Measurements from ENCODE around the gene CCDC88C.
"Not testable (repeated sequence)": the region's sequence is repeated elsewhere in the genome, so short reads cannot be mapped to it uniquely, and the experiment has no call there.

The CCDC88C gene

DNA sequence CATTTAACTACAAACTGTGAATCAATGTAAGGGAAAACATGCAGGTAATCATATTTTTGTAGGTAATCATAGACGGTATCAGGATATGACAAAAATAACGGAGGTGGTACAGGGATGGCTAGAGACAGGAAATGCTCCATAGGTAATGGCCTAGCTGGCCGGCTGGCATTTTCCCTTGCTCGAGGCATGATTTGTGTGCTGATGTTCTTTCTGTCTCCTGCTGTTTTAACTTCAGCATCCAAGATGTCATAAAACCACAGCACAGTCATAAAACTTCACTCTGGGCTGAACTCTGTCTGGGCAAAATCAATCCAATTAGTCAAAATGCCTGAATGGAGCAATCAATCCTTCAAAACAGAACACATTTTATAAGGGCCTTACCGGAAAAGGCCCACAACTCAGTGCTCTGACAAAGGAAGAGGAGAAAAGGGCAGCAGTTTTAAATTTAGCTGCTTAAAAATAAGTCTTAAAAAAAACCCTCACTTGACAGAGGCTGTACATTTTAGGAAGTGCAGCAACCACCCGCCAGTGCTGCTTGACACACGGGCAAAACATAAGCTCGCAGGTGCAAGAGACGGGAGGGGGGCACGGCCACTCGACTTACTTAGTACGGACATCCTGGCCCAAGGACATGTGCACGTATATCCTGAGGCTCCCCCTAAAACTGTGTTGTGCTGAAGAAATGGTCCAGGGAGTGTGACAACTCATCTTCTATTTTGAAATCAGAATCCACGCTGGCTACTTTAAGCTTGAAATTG is 132.7 kb downstream of the CCDC88C start:
- no peak for DNase-seq

DNA sequence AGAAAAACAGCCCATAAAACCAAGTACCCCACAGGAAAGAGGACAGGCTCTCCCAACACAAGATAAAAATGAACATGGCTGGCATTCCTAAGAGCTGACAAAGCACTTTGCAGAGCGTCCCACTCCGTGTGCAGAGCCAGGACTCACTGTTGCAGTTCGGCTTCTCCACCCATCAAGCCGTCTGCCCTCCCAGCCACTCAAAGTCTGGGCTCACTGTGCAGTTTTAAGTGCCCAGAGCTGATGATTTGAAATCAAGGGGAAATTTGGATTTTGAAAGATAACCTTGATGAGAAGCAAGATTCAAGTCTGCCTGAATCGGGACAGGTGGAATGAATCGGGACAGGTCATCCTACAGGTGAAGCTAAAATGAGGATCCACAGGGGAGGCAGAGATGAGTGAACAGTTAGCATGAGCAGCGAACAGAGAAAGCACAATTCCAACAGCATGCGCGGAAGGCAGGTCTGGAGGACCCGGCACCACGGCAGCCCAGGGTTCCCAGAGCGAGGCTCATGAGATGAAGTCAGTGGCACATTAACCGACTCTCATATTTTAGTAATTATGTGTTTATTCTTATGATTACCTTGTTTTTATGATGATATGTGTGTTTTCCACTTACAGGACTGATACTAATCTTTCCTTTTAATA is 133.4 kb downstream of the CCDC88C start:
- DNase-seq, result no peak

GRCh38 chr14:91283666-91284065 is 134.0 kb downstream of the CCDC88C start:
- no peak for DNase-seq

- DNase-seq, result no peak
Observed at GRCh38 chr14:91282954-91283645, 134.5 kb downstream of the CCDC88C start.

- no peak for DNase-seq
Observed at GRCh38 chr14:91281346-91281745, 136.3 kb downstream of the CCDC88C start.

DNA sequence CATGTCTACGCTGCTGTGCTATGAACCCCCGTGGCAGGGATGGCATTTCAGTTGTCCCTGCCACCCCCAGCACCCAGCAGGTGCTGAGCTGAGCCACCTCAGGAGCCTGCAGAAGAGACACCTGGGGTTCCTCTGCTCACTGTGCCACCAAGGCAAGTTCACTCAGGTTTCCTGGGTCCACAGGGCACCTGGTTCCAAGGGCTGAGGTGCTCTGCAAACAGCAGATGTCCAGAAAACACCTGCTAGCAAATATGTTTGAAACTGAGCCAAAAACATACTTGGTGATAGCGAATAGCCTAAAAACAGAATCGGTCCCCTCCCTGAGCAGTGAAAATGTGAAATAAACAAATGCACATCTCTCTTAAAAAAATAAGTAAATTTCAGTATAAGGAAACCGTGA is 137.5 kb downstream of the CCDC88C start:
- DNase-seq, result no peak

DNA sequence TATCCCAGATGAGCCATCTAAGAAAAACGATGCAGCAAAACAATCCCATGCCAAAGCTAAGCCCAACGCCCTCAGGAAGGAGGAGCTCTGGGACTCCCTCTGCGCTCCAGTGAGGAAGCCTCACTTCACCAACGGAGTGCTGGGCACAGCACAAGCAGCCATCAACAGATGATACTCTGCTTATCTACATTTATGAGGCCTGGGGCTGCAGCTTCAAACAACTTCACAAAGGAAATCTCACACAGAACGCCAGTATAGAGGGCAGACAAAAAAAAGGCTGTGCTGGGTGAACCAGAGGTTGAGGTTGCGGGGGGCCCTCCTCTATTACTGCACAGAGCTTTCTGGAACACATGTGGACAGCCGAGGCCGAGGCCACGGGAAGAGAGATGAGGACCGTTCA is 138.3 kb downstream of the CCDC88C start:
- no peak for DNase-seq

- DNase-seq, result no peak
Observed at GRCh38 chr14:91278383-91278715, 139.3 kb downstream of the CCDC88C start.

- DNase-seq, result no peak
Observed at GRCh38 chr14:91277546-91278382, 139.9 kb downstream of the CCDC88C start.

- no peak for DNase-seq
Observed at GRCh38 chr14:91274796-91275195, 142.8 kb downstream of the CCDC88C start.

DNA sequence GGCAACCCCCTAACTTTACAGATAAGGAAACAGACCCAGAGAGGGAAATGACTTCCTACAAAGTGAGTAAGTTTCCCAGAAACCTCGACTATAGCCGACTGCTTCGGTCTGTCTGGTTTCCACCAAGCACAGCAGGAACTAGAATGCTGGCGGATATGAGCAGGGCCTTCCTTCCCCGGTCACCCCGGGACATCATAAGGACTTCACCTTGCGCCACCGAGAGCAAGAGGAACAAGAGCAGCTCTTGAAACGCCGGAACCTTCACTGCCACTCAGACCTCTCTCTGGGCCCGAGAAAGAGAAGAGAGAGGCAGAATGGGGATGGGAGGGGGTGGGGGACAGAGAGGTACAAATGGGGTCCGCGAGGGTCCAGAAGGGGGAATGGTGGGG is 143.7 kb downstream of the CCDC88C start:
- no peak for DNase-seq

DNA sequence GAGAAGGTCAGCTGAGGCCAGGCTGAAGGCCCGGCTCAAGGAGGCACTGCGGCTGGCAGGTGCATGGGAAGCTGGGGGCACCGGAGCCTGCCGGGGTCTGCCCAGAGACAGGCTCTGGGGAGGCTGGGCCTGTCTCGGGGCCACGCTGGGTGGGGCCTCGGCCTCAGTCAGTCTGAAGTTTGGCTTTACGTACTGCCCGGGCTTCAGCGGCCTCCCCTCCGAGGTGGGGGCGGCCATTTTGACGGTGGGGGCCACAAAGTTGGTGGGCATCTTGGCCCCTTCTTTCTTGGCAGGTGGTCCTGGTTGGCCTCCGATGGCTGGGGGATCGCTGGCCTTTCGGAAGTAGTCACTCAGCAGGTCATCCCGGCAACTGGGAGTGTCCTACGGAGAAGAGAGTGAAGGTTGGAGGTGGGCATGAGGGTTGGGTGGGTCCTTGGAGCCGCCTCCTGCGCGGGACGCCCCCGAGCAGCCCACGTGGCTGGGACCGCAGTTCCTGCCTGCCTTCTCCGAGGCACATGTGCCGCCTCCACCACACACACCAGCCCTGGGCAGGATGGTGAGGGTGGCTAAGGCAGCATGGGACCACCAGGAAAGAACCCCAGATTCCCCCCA is 144.2 kb downstream of the CCDC88C start:
- DNase-seq, result no peak

DNA sequence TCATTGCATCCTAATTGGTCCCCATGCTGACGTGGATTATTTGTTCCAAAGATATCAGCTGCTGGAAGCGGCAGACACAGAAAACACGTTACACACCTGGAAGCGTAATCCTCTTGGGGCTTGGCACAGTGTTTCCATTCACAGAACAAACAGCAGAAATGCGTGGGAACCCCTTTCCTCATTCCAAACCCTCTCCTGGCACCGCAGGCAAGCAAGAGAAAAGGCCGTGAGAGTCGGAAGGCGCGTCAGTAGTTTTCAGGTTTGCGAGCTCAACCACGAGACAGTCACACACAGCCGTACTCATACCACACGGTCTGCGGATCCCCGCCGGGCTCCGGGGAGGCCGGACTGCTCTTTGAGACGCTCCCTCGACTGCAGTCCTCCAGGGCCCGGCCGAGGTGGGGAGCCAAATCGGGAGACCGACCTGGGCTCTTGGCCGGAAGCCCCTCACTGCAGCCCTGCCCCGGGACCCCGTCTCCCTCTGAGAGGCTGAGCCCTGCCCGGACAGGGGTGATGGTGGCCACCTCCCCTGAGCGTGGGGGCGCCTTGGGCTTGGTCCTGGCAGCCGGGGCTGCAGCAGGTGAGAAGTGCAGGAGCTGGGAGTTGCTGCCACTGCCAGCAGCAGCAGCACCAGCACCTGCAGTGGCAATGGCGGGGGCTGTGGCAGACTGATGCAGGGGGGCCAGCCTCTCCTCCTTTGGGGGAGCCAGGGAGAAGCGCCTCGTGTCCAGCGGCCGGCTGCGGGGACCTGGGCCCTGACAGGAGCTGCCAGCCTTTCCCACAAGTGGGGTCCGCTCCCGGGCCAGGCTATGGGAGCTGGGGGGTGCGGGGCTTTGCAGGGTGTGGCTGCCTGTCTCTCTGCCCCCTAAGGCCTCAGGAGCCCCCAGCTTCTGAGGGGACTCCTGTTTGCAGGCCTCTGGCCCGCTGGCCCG is 145.0 kb downstream of the CCDC88C start:
- no peak for DNase-seq

GRCh38 chr14:91271639-91272038 is 146.0 kb downstream of the CCDC88C start:
- DNase-seq, result no peak

GRCh38 chr14:91270619-91271018 is 147.0 kb downstream of the CCDC88C start:
- no peak for DNase-seq

DNA sequence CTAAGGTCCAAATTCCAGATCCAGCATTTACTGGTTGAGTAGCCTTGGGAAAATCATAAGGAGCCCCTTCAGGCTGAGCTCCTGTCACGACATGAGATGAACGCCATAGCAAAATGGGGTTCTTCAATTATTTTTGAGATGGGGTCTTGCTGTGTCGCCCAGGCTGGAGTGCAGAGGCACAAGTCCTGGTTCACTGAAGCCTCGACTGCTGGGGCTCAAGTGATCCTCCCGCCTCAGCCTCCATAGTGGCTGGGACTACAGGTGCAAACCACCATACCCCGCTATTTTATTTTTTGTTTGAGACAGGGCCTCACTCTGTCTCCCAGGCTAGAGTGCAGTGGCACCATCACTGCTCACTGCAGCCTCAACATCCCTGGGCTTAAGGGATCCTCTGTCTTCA is 147.4 kb downstream of the CCDC88C start:
- DNase-seq, result no peak

DNA sequence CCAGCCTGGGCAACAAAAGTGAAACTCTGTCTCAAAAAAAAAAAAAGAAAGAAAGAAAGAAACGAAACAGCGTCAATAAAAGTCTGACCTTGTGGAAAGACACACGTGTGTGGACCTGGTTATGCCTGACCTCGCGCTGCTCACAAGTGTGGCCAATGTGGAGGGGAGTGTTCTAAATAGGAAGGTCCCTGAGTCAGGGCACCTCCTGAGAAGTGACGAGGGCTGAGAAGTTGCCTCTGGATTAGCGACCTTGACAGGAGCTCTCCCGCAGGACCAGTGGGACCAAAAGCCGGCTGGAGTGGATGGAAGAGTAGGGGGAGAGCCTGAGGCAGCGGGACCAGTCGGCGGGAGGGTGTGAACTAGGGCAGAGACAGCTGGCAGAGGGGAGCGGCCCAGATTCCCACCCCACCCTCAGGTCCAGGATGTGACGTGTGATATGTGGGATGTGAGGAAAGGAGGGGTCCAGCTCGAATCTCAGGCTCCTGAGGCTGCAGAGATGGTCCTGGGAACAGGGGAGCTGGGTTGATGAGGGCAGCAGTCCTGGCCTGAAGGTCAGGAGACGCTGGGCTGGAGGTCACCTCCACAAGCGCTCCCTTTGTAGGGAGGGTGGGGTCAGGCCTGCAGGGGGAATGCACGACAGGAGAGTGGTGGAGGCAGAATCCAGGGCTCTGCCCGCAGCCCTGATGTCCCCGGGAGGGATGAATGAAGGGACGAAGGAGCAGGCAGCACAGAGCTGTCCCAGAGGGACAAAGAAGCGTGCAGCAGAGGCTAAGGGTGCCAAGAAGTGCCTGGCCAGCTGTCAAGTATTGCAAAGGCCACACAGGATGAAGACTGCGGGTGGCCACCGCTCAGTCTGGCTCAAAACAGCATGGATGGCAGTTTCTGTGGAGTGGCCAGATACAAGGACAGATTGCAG is 148.3 kb downstream of the CCDC88C start:
- DNase-seq, result no peak

DNA sequence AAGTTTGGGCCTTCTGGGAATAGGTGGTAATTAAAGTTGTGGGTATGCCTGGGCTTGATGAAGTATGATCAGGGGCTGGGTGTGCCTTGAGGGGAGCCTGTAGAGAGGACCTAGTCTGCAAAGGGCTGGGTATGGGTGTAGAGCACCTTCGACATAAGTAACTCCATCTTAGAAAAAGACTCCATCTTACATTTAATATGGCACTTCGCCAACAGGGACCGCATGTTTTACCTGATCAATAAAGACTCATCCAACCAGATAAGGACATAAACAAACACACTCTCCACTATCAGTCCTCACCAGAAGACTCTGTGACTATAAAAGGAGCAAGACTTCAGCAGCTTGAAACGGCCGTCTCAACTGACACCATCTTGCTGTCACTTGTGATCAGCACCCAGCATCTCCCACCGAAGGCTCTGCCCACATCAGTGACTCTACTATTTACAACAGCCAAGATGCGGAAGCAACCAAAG is 149.6 kb downstream of the CCDC88C start:
- no peak for DNase-seq

DNA sequence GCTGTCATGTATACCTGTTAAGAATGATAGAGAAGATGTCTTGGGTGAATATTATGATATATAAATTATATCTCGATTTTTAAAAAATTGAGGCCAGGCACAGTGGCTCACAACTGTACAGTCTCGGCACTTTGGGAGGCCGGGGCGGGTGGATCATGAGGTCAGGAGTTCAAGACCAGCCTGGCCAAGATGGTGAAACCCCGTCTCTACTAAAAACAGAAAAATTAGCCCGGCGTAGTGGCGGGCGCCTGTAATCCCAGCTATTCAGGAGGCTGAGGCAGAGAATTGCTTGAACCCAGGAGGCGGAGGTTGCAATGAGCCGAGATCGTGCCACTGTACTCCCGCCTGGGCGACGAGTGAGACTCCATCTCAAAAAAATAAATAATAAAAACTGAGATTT is 151.3 kb downstream of the CCDC88C start:
- DNase-seq, result not testable (repeated sequence)

GRCh38 chr14:91265404-91265803 is 152.2 kb downstream of the CCDC88C start:
- no peak for DNase-seq

Measured in AML-193 (cell line).